HCT116 (cell line): ENCODE measurements around the gene NFIC. TPM values are rescaled to one million over a fixed set of nuclear protein-coding genes. Genes with fewer than 3 reads are reported as not detected.

Experiments used
- ATAC-seq: fragments of 200-7000 bp; cut with Tn5 transposase; 2 replicates; pipeline ENCODE4 v1.9.1; 2020; ENCODE audit warnings: mild to moderate bottlenecking, moderate library complexity
- BruUV-seq: library from RNA; stranded (reverse); fragments of 400-500 nt; replicated peaks from 2 replicates; lab custom pipeline; 2021; lab: Mats Ljungman, UMichigan
- CTCF ChIA-PET: fragments of 300-600 bp; sonication (Branson Sonifier 250); formaldehyde crosslinking; loops from one replicate; lab custom pipeline; 2021; ENCODE audit warnings: antibody characterized with exemption; lab: Charles Lee
- POLR2A ChIA-PET: fragments of 300-600, 350-600 bp; sonication (Branson Sonifier 250); formaldehyde crosslinking; loops from one replicate; lab custom pipeline; 2021; ENCODE audit warnings: antibody characterized with exemption; lab: Charles Lee
- RAD21 ChIA-PET, 2 experiments: fragments of 300-600 bp; sonication (Branson Sonifier 250); formaldehyde crosslinking; loops; one replicate each; lab custom pipeline; 2023; ENCODE audit warnings: low total read pairs in 2 of 2; ENCODE audit not compliant: uncharacterized antibody in 2 of 2, unreplicated experiment in 2 of 2, low non-redundant PET in 1 of 2; lab: Charles Lee
- DNase-seq: peaks from one replicate; pipeline ENCODE4 v3.0.0-alpha.2; 2010; ENCODE audit warnings: low read depth, low spot score
- H2AFZ ChIP-seq: fragments of 200-600 bp; shearing (Covaris generic), sonication (generic); 2 replicates; pipeline ENCODE4 v1.6.1; 2017; ENCODE audit warnings: low read depth, mixed run types, mixed read lengths, antibody characterized with exemption, low read length; ENCODE audit not compliant: poor library complexity, severe bottlenecking
- H3K27ac ChIP-seq: 2 replicates; pipeline ENCODE4 v1.5.1; 2012; ENCODE audit warnings: low read depth, low read length
- H3K27me3 ChIP-seq: fragments of 200-600 bp; sonication (generic); 2 replicates; pipeline ENCODE4 v1.6.1; 2016; ENCODE audit warnings: mixed run types, low read length, mixed read lengths; ENCODE audit not compliant: insufficient read depth
- H3K36me3 ChIP-seq, 2 experiments: fragments of 200-500 bp in 1 of 2; fragments of 200-600 bp in 1 of 2; sonication (Bioruptor generic) in 1 of 2; sonication (generic) in 1 of 2; 2 replicates each; pipeline versions ENCODE4 v1.5.1 to v1.6.1; 2014 to 2016; ENCODE audit warnings: low read length in 2 of 2, inconsistent platforms in 1 of 2, mixed read lengths in 1 of 2, mixed run types in 1 of 2; ENCODE audit not compliant: insufficient read depth in 2 of 2, control insufficient read depth in 1 of 2
- H3K4me1 ChIP-seq, 2 experiments: fragments of 200-600 bp in 1 of 2; sonication (generic) in 1 of 2; 2 replicates each; pipeline versions ENCODE4 v1.5.1 to v1.6.1; 2012 to 2017; ENCODE audit warnings: low read length in 2 of 2, inconsistent platforms in 1 of 2, mild to moderate bottlenecking in 1 of 2, mixed read lengths in 1 of 2, mixed run types in 1 of 2, moderate library complexity in 1 of 2; ENCODE audit not compliant: insufficient read depth in 2 of 2, control insufficient read depth in 1 of 2
- H3K4me2 ChIP-seq: fragments of 200-600 bp; sonication (generic); 2 replicates; pipeline ENCODE4 v1.6.1; 2017; ENCODE audit warnings: mixed run types, low read length, mixed read lengths
- H3K4me3 ChIP-seq, 2 experiments: fragments of 200-600 bp in 1 of 2; sonication (generic) in 1 of 2; replicated peaks in 1 of 2; 2 replicates each; pipeline ENCODE4 v1.5.1; 2011 to 2016; ENCODE audit warnings: low read length in 2 of 2, control low read depth in 1 of 2, low read depth in 1 of 2, mild to moderate bottlenecking in 1 of 2, mixed read lengths in 1 of 2, mixed run types in 1 of 2
- H3K79me2 ChIP-seq: fragments of 200-600 bp; sonication (generic); 2 replicates; pipeline ENCODE4 v1.6.1; 2017; ENCODE audit warnings: mild to moderate bottlenecking, mixed run types, low read length, moderate library complexity, mixed read lengths; ENCODE audit not compliant: insufficient read depth
- H3K9ac ChIP-seq: fragments of 200-600 bp; sonication (generic); 2 replicates; pipeline ENCODE4 v1.6.1; 2016; ENCODE audit warnings: low read length, mixed read lengths
- H3K9me2 ChIP-seq: fragments of 200-600 bp; sonication (generic), shearing (Covaris generic); 2 replicates; pipeline ENCODE4 v1.6.1; 2017; ENCODE audit warnings: mixed run types, mild to moderate bottlenecking, moderate library complexity; ENCODE audit not compliant: insufficient read depth
- H3K9me3 ChIP-seq, 2 experiments: fragments of 200-500 bp in 1 of 2; fragments of 200-600 bp in 1 of 2; sonication (Bioruptor generic) in 1 of 2; sonication (generic) in 1 of 2; 2 replicates each; pipeline ENCODE4 v1.6.1; 2014 to 2017; ENCODE audit warnings: low read length in 2 of 2, mixed read lengths in 2 of 2, inconsistent platforms in 1 of 2, low read depth in 1 of 2, mild to moderate bottlenecking in 1 of 2, mixed run types in 1 of 2, moderate library complexity in 1 of 2; ENCODE audit not compliant: control insufficient read depth in 1 of 2, insufficient read depth in 1 of 2
- H4K20me1 ChIP-seq: fragments of 200-600 bp; sonication (generic), shearing (Covaris generic); 2 replicates; pipeline ENCODE4 v1.6.1; 2017; ENCODE audit warnings: mixed run types, mild to moderate bottlenecking, moderate library complexity; ENCODE audit not compliant: insufficient read depth
- EGR1 ChIP-seq: IDR thresholded peaks from 2 replicates; pipeline ENCODE4 v1.6.1; 2012; ENCODE audit warnings: low read depth
- ELF1 ChIP-seq: IDR thresholded peaks from 2 replicates; pipeline ENCODE4 v1.6.1; 2012; ENCODE audit warnings: low read depth, borderline replicate concordance
- FOSL1 ChIP-seq: IDR thresholded peaks from 2 replicates; pipeline ENCODE4 v1.6.1; 2012; ENCODE audit warnings: low read depth
- JUND ChIP-seq: IDR thresholded peaks from 2 replicates; pipeline ENCODE4 v1.6.1; 2012
- POLR2A ChIP-seq: IDR thresholded peaks from 2 replicates; pipeline ENCODE4 v1.7.0; 2011; ENCODE audit warnings: borderline replicate concordance; ENCODE audit not compliant: insufficient read depth, insufficient read length; ENCODE audit errors: extremely low read depth
- SP1 ChIP-seq: IDR thresholded peaks from 2 replicates; pipeline ENCODE4 v1.6.1; 2012; ENCODE audit warnings: low read depth
- TCF7L2 ChIP-seq: IDR thresholded peaks from 2 replicates; pipeline ENCODE4 v1.7.0; 2011; ENCODE audit warnings: borderline replicate concordance, inconsistent platforms; ENCODE audit not compliant: insufficient read depth, insufficient read length; ENCODE audit errors: extremely low read depth
- YY1 ChIP-seq: IDR thresholded peaks from 2 replicates; pipeline ENCODE4 v1.6.1; 2011; ENCODE audit warnings: low read length, low read depth, moderate library complexity, mild to moderate bottlenecking; ENCODE audit not compliant: insufficient replicate concordance; ENCODE audit errors: extremely low read depth
- ZFX ChIP-seq: fragments of 450-650 bp; IDR thresholded peaks from 2 replicates; pipeline ENCODE4 v1.6.1; 2017
- intact Hi-C: fragments of 100-400 bp; cut with micrococcal nuclease; formaldehyde crosslinking; loops from 2 replicates; pipeline ENCODE4 v1.10.0; 2022
- total RNA-seq: library from RNA; stranded (reverse); gene quantifications from one replicate; pipeline ENCODE4 v1.2.1, GENCODE V29; 2021; ENCODE audit not compliant: unreplicated experiment
- TF ChIP-seq, protein P1 (sequence below): IDR thresholded peaks from 2 replicates; pipeline ENCODE4 v1.6.1; 2011; ENCODE audit warnings: mild to moderate bottlenecking, low read length, moderate library complexity; ENCODE audit not compliant: insufficient replicate concordance; ENCODE audit errors: extremely low read depth
- TF ChIP-seq, protein P2 (sequence below): IDR thresholded peaks from 2 replicates; pipeline ENCODE4 v1.6.1; 2012

The NFIC gene
- total RNA-seq, 1 experiment from 2014 or later: 116 TPM

DNA sequence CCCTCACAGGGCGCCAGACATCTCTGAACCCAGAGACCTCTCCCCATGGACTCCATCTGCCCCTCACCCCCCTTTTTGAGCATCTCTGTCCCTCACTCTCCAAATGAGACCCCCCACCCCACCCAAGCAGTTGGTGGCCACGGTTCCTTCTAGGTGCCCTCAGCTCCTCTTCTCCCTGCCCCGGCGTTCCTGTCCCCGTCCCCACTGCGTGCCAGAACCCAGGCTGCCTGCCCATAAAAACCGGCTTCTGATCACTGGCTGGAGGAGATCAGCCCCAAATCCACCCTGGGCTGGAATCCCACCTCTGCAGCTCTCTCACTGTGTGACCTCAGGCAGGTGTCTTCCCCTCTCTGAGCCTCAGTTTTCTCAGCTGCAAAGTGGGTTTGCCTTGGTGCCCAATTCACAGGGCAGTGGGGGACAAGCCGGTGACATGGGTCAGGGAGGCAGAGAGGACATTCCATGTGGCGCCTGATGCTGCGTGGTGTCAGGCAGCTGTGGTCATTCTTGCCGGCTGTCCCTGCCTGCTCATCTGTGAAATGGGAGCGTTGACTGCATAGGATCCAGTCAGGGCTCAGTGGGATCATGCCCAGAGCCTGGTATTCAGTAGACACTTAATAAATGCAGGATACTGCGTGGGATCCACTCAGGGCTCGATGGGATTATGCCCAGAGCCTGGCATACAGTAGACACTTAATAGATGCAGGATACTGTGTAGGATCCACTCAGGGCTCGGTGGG lies 88.4 kb downstream of the NFIC start (continued):
- no peak for TF ChIP-seq ELF1
- TF ChIP-seq, protein P1, sequence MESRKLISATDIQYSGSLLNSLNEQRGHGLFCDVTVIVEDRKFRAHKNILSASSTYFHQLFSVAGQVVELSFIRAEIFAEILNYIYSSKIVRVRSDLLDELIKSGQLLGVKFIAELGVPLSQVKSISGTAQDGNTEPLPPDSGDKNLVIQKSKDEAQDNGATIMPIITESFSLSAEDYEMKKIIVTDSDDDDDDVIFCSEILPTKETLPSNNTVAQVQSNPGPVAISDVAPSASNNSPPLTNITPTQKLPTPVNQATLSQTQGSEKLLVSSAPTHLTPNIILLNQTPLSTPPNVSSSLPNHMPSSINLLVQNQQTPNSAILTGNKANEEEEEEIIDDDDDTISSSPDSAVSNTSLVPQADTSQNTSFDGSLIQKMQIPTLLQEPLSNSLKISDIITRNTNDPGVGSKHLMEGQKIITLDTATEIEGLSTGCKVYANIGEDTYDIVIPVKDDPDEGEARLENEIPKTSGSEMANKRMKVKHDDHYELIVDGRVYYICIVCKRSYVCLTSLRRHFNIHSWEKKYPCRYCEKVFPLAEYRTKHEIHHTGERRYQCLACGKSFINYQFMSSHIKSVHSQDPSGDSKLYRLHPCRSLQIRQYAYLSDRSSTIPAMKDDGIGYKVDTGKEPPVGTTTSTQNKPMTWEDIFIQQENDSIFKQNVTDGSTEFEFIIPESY: no peak
- no peak for TF ChIP-seq SP1
- no peak for TF ChIP-seq TCF7L2
- TF ChIP-seq ZFX: no peak
- no peak for TF ChIP-seq FOSL1
- no peak for TF ChIP-seq JUND
- no peak for TF ChIP-seq EGR1
- TF ChIP-seq, all 23 proteins: peak for 0

DNA sequence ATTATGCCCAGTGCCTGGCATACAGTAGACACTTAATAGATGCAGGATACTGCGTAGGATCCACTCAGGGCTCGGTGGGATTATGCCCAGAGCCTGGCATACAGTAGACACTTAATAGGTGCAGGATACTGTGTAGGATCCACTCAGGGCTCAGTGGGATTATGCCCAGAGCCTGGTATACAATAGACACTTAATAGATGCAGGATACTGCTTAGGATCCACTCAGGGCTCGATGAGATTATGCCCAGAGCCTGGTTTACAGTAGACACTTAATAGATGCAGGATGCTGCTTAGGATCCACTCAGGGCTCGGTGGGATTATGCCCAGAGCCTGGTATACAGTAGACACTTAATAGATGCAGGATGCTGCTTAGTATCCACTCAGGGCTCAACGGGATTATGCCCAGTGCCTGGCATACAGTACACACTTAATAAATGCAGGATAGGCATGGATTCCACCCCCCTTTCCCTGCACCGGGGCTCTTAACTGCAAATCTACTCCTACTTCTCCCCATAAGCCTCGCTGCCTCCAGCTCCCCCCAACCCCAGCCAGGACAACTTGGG lies 89.1 kb downstream of the NFIC start:
- CTCF ChIA-PET: no interaction called here
- ATAC-seq: no peak
- H3K27ac ChIP-seq: no peak overlapping the region
- no peaks in the 10 kb centered on the region for H3K9me3 ChIP-seq
- H3K4me2 ChIP-seq: no peak overlapping the region
- no TSS peak for BruUV-seq
- TF ChIP-seq ELF1 (no peak), POLR2A (no peak), YY1 (no peak), SP1 (no peak)
- TF ChIP-seq, protein P2, sequence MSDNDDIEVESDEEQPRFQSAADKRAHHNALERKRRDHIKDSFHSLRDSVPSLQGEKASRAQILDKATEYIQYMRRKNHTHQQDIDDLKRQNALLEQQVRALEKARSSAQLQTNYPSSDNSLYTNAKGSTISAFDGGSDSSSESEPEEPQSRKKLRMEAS: no peak
- peaks cover 0 to 4% of the 10 kb centered on the region in 2 experiments; a peak in 1 of 4 replicates for H3K4me1 ChIP-seq
- H4K20me1 ChIP-seq: peaks cover 3% of the 10 kb centered on the region; the same call in 1 of the 2 replicates
- POLR2A ChIA-PET: no interaction called here
- DNase-seq: no peak
- RAD21 ChIA-PET: no interaction called here
- peaks cover 11% of the 10 kb centered on the region; the same call in 1 of the 2 replicates for H3K79me2 ChIP-seq
- no peaks in the 10 kb centered on the region for H3K9me2 ChIP-seq
- intact Hi-C loops: no loop called here
- no peaks in the 10 kb centered on the region for H3K27me3 ChIP-seq
- peaks cover 13 to 39% of the 10 kb centered on the region in 2 experiments for H3K36me3 ChIP-seq
- H3K4me3 ChIP-seq: no peak overlapping the region
- H2AFZ ChIP-seq: no peak overlapping the region
- H3K9ac ChIP-seq: no peak overlapping the region
